H1 (cell line): Measurements from ENCODE around the gene GCFC2. TPM values are rescaled to one million over a fixed set of nuclear protein-coding genes. Genes with fewer than 3 reads are reported as not detected.

ENCODE experiments used
- CTCF ChIA-PET: fragments of 300-600 bp; sonication (Branson Sonifier 250); formaldehyde crosslinking; loops from one replicate; lab custom pipeline; 2021; ENCODE audit not compliant: partially characterized antibody; lab: Charles Lee
- POLR2A ChIA-PET: fragments of 300-600 bp; sonication (Branson Sonifier 250); formaldehyde crosslinking; loops from one replicate; lab custom pipeline; 2021; ENCODE audit warnings: inconsistent platforms; ENCODE audit not compliant: partially characterized antibody; lab: Charles Lee
- DNase-seq, 2 experiments: peaks; one replicate each; pipeline versions ENCODE4 v3.0.0 to v3.0.0-alpha.2; 2010 to 2022; ENCODE audit warnings: low spot score in 2 of 2, low read depth in 1 of 2, mixed read lengths in 1 of 2
- FAIRE-seq: peaks from 2 replicates; lab custom pipeline; 2011; peaks lifted over from hg19 to GRCh38; lab: Jason Lieb, UNC
- H2AFZ ChIP-seq: 2 replicates; pipeline ENCODE4 v1.8.1; 2012; ENCODE audit warnings: low read length, inconsistent platforms
- H2AK5ac ChIP-seq: 2 replicates; pipeline ENCODE4 v1.6.1; 2013; ENCODE audit warnings: low read depth, low read length
- H2BK120ac ChIP-seq: replicated peaks from 2 replicates; pipeline ENCODE3; 2013; ENCODE audit warnings: low read depth, low read length, inconsistent platforms
- H2BK12ac ChIP-seq: 2 replicates; pipeline ENCODE4 v1.6.1; 2013; ENCODE audit warnings: low read depth, low read length
- H2BK15ac ChIP-seq: 2 replicates; pipeline ENCODE4 v1.6.1; 2013; ENCODE audit warnings: low read length
- H2BK20ac ChIP-seq: 2 replicates; pipeline ENCODE4 v1.6.1; 2013; ENCODE audit warnings: low read length
- H2BK5ac ChIP-seq: 2 replicates; pipeline ENCODE4 v1.6.1; 2013; ENCODE audit warnings: low read depth, low read length
- H3K14ac ChIP-seq: 2 replicates; pipeline ENCODE4 v1.6.1; 2013; ENCODE audit warnings: inconsistent platforms; ENCODE audit not compliant: insufficient read length
- H3K18ac ChIP-seq: 2 replicates; pipeline ENCODE4 v1.6.1; 2013; ENCODE audit warnings: low read length; ENCODE audit errors: extremely low read depth
- H3K23ac ChIP-seq: 2 replicates; pipeline ENCODE4 v1.6.1; 2013; ENCODE audit warnings: inconsistent platforms; ENCODE audit not compliant: insufficient read length
- H3K23me2 ChIP-seq: 2 replicates; pipeline ENCODE4 v1.6.1; 2013; ENCODE audit warnings: low read depth, low read length
- H3K27ac ChIP-seq: 2 replicates; pipeline ENCODE4 v1.6.1; 2011; ENCODE audit warnings: low read depth, low read length, inconsistent platforms
- H3K27me3 ChIP-seq, 4 experiments: replicated peaks in 1 of 4; 1 replicate in 1 of 4; 2 replicates in 3 of 4; pipeline versions ENCODE4 v1.6.1 to v1.8.1; 2011 to 2013; ENCODE audit warnings: low read length in 3 of 4, mild to moderate bottlenecking in 3 of 4, inconsistent platforms in 2 of 4, mixed read lengths in 2 of 4, moderate library complexity in 1 of 4; ENCODE audit not compliant: control insufficient read depth in 3 of 4, insufficient read depth in 3 of 4; ENCODE audit errors: extremely low read depth in 1 of 4
- H3K36me3 ChIP-seq, 4 experiments: 2 replicates each; pipeline versions ENCODE4 v1.6.1 to v1.8.1; 2011 to 2013; ENCODE audit warnings: mild to moderate bottlenecking in 4 of 4, low read length in 3 of 4, moderate library complexity in 2 of 4, control low read depth in 1 of 4, inconsistent platforms in 1 of 4; ENCODE audit not compliant: insufficient read depth in 4 of 4, control insufficient read depth in 2 of 4
- H3K4ac ChIP-seq: replicated peaks from 2 replicates; pipeline ENCODE3; 2013; ENCODE audit warnings: low read length, low read depth, mixed read lengths, inconsistent platforms; ENCODE audit not compliant: insufficient read length
- H3K4me1 ChIP-seq, 4 experiments: replicated peaks in 1 of 4; 1 replicate in 1 of 4; 2 replicates in 3 of 4; pipeline versions ENCODE4 v1.6.1 to v1.8.1; 2011 to 2013; ENCODE audit warnings: low read length in 3 of 4, inconsistent platforms in 2 of 4, mixed read lengths in 1 of 4; ENCODE audit not compliant: insufficient read depth in 4 of 4, control insufficient read depth in 3 of 4
- H3K4me2 ChIP-seq, 2 experiments: 2 replicates each; pipeline versions ENCODE4 v1.6.1 to v1.8.1; 2011 to 2013; ENCODE audit warnings: low read depth in 2 of 2, low read length in 2 of 2, control low read depth in 1 of 2, inconsistent platforms in 1 of 2, mild to moderate bottlenecking in 1 of 2; ENCODE audit not compliant: insufficient read depth in 1 of 2
- H3K4me3 ChIP-seq, 4 experiments: fragments of 200-600, 300-600 bp in 1 of 4; sonication (generic), shearing (Covaris generic), sonication (Bioruptor Twin) in 1 of 4; 2 replicates each; pipeline versions ENCODE4 v1.5.1 to v1.8.1; 2011 to 2016; ENCODE audit warnings: low read length in 4 of 4, low read depth in 3 of 4, control low read depth in 2 of 4, inconsistent platforms in 2 of 4, mild to moderate bottlenecking in 2 of 4, mixed read lengths in 1 of 4, moderate library complexity in 1 of 4; ENCODE audit not compliant: insufficient read depth in 2 of 4; ENCODE audit errors: extremely low read depth in 1 of 4
- H3K56ac ChIP-seq: replicated peaks from 2 replicates; pipeline ENCODE3; 2013; ENCODE audit warnings: low read depth, mild to moderate bottlenecking, mixed read lengths, low read length, inconsistent platforms; ENCODE audit not compliant: insufficient read length
- H3K79me1 ChIP-seq: 2 replicates; pipeline ENCODE4 v1.6.1; 2013; ENCODE audit warnings: low read depth, low read length, control low read depth
- H3K79me2 ChIP-seq, 2 experiments: 2 replicates each; pipeline versions ENCODE4 v1.6.1 to v1.8.1; 2012 to 2013; ENCODE audit warnings: low read length in 2 of 2, mild to moderate bottlenecking in 2 of 2, inconsistent platforms in 1 of 2; ENCODE audit not compliant: insufficient read depth in 2 of 2, control insufficient read depth in 1 of 2
- H3K9ac ChIP-seq, 4 experiments: replicated peaks in 1 of 4; 1 replicate in 1 of 4; 2 replicates in 3 of 4; pipeline versions ENCODE4 v1.6.1 to v1.8.1; 2011 to 2013; ENCODE audit warnings: low read depth in 3 of 4, low read length in 3 of 4, control low read depth in 2 of 4, mild to moderate bottlenecking in 2 of 4, moderate library complexity in 2 of 4, inconsistent platforms in 1 of 4; ENCODE audit errors: extremely low read depth in 1 of 4
- H3K9me3 ChIP-seq, 2 experiments: 2 replicates each; pipeline versions ENCODE4 v1.6.1 to v1.8.1; 2012 to 2013; ENCODE audit warnings: mild to moderate bottlenecking in 2 of 2, moderate library complexity in 2 of 2, control low read depth in 1 of 2, inconsistent platforms in 1 of 2, low read depth in 1 of 2, low read length in 1 of 2, mixed read lengths in 1 of 2; ENCODE audit not compliant: insufficient read depth in 2 of 2
- H4K20me1 ChIP-seq, 2 experiments: replicated peaks in 1 of 2; 2 replicates each; pipeline versions ENCODE3 to v1.8.1; 2011 to 2013; ENCODE audit warnings: inconsistent platforms in 2 of 2, low read length in 2 of 2, mild to moderate bottlenecking in 1 of 2; ENCODE audit not compliant: insufficient read depth in 2 of 2, control insufficient read depth in 1 of 2
- H4K5ac ChIP-seq: 2 replicates; pipeline ENCODE4 v1.6.1; 2013; ENCODE audit warnings: low read length, low read depth, mixed read lengths, inconsistent platforms; ENCODE audit not compliant: insufficient read length
- H4K8ac ChIP-seq: 2 replicates; pipeline ENCODE4 v1.8.0; 2013; ENCODE audit warnings: mild to moderate bottlenecking, moderate library complexity, low read length, inconsistent platforms; ENCODE audit not compliant: insufficient read depth; ENCODE audit errors: extremely low read depth
- H4K91ac ChIP-seq: replicated peaks from 2 replicates; pipeline ENCODE3; 2013; ENCODE audit warnings: low read length, mixed read lengths, inconsistent platforms; ENCODE audit not compliant: insufficient read length
- ATF2 ChIP-seq: IDR thresholded peaks from 2 replicates; pipeline ENCODE4 v1.6.1; 2012; ENCODE audit warnings: low read length, inconsistent platforms
- CBX5 ChIP-seq: fragments of 300-800, 300-1000 bp; sonication (generic); IDR thresholded peaks from 2 replicates; pipeline ENCODE4 v1.7.1; 2016; ENCODE audit warnings: antibody characterized with exemption, low read length, low read depth
- KDM1A ChIP-seq: fragments of 200-600, 300-600 bp; sonication (generic); IDR thresholded peaks from 2 replicates; pipeline ENCODE4 v1.7.1; 2016; ENCODE audit warnings: mild to moderate bottlenecking, low read length, borderline replicate concordance
- RAD21 ChIP-seq, 2 experiments: IDR thresholded peaks in 1 of 2; conservative IDR thresholded peaks in 1 of 2; 2 replicates each; pipeline ENCODE4 v1.6.1; 2011; ENCODE audit warnings: low read depth in 2 of 2, low read length in 2 of 2, improper control_type of control experiment in 1 of 2, inconsistent platforms in 1 of 2, mild to moderate bottlenecking in 1 of 2, moderate library complexity in 1 of 2
- WGBS, 2 experiments: shearing (Covaris generic) in 1 of 2; methylation state at CpG; one replicate each; pipeline versions ENCODE4 v1.1.6 to v1.1.7; 2013 to 2015; ENCODE audit warnings: low lambda C conversion rate in 2 of 2, mixed read lengths in 2 of 2, inconsistent platforms in 1 of 2, low coverage in 1 of 2, missing lambda C conversion rate in 1 of 2; ENCODE audit not compliant: insufficient replicate concordance in 2 of 2, insufficient coverage in 1 of 2, insufficient read length in 1 of 2; ENCODE audit errors: extremely low coverage in 1 of 2, missing lambda C conversion rate in 1 of 2; 5-methylcytosine and 5-hydroxymethylcytosine counted together
- polyA plus RNA-seq, 7 experiments: library from polyadenylated mRNA; depleted of rRNA in 3 of 7; stranded (reverse) in 5 of 7; unstranded in 2 of 7; fragments of >200 nt in 5 of 7; fragments of 200-250 nt in 2 of 7; gene quantifications; 1 replicate in 5 of 7; 2 replicates in 1 of 7; 4 replicates in 1 of 7; pipeline versions ENCODE4 v1.2.1 to v1.2.3, GENCODE V29; 2011 to 2013; ENCODE audit warnings: missing spikeins in 2 of 7, mixed read lengths in 2 of 7
- total RNA-seq: library from RNA; stranded (reverse); fragmentation: NEBNext Ultra II Directional; extraction: Animal tissue kit (Norgen Biotek cat#: 25700); gene quantifications from 2 replicates; pipeline ENCODE4 v1.2.1, GENCODE V29; 2021
- TF ChIP-seq, protein P1 (sequence below): IDR thresholded peaks from 2 replicates; pipeline ENCODE4 v1.6.1; 2012; ENCODE audit warnings: inconsistent platforms

The GCFC2 gene
- total and polyA plus RNA-seq, 2 of the 8 experiments (the other 6 are each of a cell fraction or from before 2014, with no cell fraction given), result 5.6 to 19.1 TPM

DNA sequence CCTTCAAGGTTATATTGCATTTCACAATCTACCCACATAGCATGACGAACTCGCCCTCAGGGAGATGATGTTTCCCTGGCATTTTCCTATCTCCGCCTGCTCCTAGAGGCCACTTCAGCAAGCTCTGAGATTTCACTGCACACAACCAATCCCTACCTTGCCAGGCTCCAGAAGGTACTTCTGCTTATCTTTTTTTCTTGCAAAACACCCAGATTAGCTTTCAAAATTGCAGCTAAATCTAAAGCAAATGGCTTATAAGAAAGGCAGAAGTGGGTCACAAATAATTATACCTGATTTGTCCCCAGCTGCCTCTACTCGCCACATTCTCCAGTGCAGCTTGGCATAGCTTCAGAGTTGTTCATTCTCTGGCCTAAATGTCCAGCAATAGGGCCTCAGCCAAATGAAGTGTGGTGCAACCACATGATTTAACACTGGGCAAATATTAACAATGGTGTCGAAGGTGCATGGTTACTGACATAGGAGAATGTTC lies 96.5 kb downstream of the GCFC2 start:
- no peak overlapping the region for H3K4me2 ChIP-seq
- ChIA-PET CTCF (interaction anchor here (0.5 to 3.1 kb wide), 5 partner anchors 10 to 456 kb away, joined by 3 to 33 read pairs (median 3); no protein-coding TSS in a partner anchor), POLR2A (no interaction called here)
- H4K8ac ChIP-seq, result no peak overlapping the region
- no peak overlapping the region for H2BK120ac ChIP-seq
- no peak overlapping the region for H4K91ac ChIP-seq
- peaks cover 7% of the 10 kb centered on the region; the same call in 1 of the 2 replicates for H3K23me2 ChIP-seq
- H2BK12ac ChIP-seq, result no peak overlapping the region
- no peak overlapping the region for H3K23ac ChIP-seq
- no peak overlapping the region for H2BK15ac ChIP-seq
- no peak overlapping the region for H4K5ac ChIP-seq
- FAIRE-seq (no peak), DNase-seq (no peak)
- H3K56ac ChIP-seq, result no peak overlapping the region
- H4K20me1 ChIP-seq, result no peaks in the 10 kb centered on the region
- H3K4me1 ChIP-seq, result no peaks in the 10 kb centered on the region
- 93% methylated on average over 5 of the region's 5 CpGs; no CpG with 5 or more reads in 1 of the 2 experiments for WGBS, 2 experiments
- no peak overlapping the region for H3K4ac ChIP-seq
- H3K9me3 ChIP-seq, result no peaks in the 10 kb centered on the region; a peak in 1 of 4 replicates
- H2BK20ac ChIP-seq, result no peak overlapping the region
- no peaks in the 10 kb centered on the region for H3K36me3 ChIP-seq
- H2AK5ac ChIP-seq, result no peak overlapping the region
- H3K4me3 ChIP-seq, result no peak overlapping the region
- H3K79me2 ChIP-seq, result no peaks in the 10 kb centered on the region
- no peak overlapping the region for H3K18ac ChIP-seq
- H3K27ac ChIP-seq, result no peak overlapping the region
- H3K14ac ChIP-seq, result no peak overlapping the region
- H3K79me1 ChIP-seq, result no peaks in the 10 kb centered on the region
- H2AFZ ChIP-seq, result no peak overlapping the region
- H3K9ac ChIP-seq, result no peak overlapping the region
- H3K27me3 ChIP-seq, result no peaks in the 10 kb centered on the region
- H2BK5ac ChIP-seq, result no peak overlapping the region
- TF ChIP-seq RAD21 (IDR thresholded peaks at IDR 0.05 in 1 of 2, conservative IDR thresholded peaks at IDR 0.05 in 1 of 2; ENCODE audit: low read depth in 2 of 2, low read length in 2 of 2) (no peak), ATF2 (no peak), CBX5 (no peak), KDM1A (no peak)
- TF ChIP-seq, protein P1, sequence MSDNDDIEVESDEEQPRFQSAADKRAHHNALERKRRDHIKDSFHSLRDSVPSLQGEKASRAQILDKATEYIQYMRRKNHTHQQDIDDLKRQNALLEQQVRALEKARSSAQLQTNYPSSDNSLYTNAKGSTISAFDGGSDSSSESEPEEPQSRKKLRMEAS, result no peak
